HG02884 (cell line): Measurements from ENCODE around the gene GFRA1.

Experiments
- ATAC-seq: cut with Tn5 transposase; IDR thresholded peaks from one replicate; pipeline ENCODE4 v1.9.1; 2021; ENCODE audit warnings: mild to moderate bottlenecking, moderate library complexity; ENCODE audit not compliant: unreplicated experiment

GFRA1 gene

DNA sequence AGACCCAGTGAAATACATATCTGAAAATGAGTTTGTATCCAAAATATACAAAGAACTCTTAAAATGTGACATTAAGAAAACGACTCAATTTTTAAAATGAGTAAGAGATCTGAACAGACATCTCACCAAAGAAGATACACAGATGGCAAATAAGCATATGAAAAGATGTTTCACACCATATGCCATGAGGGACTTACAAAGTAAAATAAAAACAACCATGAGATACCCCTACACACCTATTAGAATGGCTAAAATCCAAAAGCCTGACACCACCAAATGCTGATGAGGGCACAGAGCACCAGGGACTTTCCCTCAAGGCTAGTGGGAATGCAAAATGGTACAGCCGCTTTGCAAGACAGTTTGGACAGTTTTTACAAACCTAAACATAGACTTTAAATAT, 27.9 kb downstream of the GFRA1 start:
- ATAC-seq: no peak

DNA sequence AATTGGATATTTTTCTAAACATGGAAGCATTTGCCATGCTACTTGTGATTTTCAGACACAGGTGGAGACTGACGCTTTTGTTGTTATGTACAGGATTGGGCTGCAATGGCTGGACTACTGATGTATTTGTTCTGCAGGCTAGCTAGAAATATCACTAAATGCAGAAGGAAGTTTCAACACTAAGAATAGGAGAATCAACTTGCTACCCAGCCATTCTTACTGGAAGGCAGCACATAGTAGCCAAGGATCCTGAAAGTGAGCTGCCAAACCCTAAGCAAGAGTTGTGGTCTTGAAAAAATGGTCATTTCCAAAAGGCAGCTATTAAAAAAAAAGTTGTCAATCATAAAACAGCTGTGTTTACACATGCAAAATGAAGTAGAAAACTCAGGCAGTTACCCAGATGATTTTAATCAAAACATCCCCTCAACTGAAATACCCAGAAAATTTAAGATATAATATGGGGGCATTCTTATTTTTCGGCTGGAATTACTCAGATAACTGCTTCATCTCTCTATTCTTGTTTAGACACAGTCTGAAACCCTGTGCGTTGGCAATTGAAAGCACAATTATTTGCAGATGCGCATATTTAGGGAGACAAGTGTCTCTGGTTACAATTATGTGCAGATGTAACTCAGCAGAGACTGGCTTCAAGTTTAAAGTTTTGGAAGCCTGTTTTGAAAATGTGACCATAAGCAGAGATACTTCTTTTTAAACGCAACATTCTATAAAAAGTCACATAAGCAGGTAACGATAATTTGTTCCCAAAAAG, 31.2 kb downstream of the GFRA1 start:
- ATAC-seq: no peak

DNA sequence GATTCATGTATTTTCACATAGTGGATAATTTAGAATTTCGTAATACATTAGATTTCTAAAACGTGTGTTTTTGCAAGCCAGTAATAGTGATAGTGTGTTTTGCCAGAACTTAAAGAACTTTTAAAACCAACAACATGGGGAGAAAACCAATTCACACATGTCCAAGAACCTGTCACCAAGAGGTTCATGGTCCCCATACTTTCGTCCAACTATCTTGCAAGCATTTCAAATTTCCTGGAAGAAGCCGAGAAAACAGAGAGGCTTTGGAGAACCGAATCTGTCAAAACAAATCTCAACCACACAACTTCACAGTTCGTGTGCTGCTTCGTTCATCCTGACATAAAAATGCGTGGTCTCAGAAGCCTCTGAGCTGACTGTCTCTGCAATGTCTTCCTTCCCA, 31.9 kb downstream of the GFRA1 start:
- ATAC-seq: no peak

DNA sequence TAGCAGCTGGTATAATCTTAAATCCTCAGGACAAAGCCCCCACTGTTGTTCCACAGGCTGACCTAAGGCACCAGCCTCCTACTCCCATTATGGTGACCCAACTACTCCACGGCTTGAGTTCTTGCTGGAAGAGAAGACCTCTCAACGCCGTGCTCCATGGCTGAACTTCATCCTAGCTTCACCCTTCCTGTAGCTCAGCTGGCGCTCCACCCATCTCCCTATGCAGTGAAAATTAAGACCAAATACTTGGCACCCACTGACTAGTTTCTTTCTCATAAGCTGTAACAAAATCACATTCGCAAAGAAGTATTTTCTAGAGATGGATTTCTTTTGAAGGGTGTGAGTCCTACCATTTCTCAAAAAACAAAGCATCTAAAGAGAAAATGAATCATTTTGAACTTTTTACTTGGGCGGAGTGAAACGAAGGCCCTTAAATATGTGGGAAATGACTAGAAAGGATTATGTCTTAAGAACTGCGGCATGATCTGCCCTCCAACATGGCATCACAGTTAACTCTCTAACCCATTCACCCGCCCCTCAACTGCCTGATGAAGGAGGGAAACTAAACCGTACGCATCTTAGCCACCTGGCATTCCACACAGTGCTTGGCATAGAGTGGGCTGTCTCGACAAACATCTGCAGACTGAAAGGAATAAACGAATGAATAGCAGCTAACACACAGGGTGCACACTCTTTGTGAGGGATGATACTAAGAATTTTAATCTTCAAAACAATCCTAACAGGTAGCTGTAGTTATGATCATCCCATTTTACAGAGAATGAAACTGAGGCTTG, 32.7 kb downstream of the GFRA1 start:
- ATAC-seq: no peak

DNA sequence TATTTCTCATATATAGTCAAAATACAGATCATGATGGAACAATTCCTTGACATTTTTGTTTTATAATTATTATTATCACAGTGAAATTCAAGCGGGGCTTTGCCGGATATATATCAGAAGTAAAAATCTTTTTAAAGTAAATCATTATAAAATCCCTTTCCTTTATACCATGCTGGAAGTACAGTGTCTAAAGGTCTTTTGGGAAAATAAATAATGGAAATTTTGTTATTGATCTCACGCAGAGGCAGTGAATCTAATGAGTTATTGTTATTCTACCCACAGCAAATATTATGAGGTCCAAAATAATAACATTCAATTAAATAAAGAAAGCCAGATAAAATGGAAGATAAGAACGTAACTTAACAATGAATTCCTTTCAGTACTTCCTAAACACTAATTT, 33.8 kb downstream of the GFRA1 start:
- ATAC-seq: no peak

DNA sequence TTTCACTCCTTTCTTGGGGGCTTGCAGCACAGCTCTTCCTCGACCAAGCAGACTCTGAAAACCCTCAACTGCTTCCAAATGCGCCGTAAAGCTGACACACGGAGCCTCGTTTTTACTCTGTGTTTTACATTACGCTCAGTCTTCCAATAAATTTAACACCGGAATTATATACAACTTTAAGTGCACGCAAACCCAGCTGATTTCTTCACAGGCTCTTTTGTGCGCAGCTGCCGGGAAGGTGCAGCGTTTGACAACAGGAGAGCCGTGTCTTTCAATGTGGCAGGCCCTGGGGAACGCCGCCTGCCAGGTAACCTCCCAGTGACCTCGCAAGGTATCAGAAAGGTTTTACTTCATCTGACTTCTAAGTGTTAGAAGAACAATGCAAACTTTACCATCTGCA, 35.0 kb downstream of the GFRA1 start:
- no peak for ATAC-seq

DNA sequence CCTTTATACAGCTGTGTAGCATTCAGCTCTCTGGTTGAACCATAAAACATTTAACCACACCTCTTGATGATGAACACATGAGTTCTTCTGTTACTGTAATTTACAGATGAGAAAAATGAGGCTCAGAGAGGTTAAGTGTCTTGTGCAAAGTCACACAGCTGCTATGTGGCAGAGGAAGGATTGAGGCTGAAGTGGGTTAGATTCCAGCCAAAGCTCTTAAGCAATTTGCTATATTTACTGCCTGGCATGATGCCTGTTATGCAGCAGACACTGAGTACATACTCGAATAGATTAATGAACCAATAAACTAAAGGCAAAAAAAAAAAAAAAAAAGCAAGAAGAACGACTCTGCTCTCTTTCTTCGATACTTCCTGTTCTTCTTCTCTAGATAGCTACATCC, 35.7 kb downstream of the GFRA1 start:
- ATAC-seq: no peak

DNA sequence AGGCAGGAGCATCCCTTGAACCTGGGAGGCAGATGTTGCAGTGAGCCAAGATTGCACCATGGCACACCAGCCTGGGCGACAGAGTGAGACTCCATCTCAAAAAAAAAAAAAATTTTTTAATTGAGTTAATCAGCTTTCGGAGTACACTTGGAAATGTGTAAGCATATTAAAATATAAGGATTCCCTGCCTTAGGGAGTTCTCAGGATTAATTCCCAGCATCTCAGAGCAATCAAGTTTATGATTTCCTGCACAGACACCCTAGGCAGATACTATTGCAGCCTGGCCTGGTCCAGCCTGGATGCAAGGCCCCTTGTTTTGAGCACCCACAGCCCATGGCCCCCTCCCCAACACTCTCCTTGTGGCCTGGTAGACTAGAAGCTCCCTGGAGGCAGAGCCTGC, 39.8 kb downstream of the GFRA1 start:
- ATAC-seq: no peak

DNA sequence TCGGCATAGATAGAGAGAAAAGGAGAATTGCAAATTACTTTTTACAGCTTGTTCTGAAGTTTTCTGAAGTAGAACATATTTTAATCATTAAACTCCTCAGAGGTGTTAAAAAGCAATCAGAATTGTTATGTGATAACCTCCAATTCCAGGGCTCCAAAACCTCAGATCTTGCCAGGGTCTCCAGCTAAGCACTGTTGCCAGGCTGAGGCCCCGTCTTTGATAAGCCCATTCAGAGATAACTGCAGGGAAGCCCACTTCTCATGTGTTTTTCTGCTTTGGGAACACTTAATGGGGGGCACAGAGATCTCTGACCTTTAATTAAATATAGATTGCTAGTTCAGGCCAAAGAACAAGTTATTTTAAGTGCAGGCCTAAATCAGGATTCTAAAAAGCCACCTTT, 40.4 kb downstream of the GFRA1 start:
- no peak for ATAC-seq

DNA sequence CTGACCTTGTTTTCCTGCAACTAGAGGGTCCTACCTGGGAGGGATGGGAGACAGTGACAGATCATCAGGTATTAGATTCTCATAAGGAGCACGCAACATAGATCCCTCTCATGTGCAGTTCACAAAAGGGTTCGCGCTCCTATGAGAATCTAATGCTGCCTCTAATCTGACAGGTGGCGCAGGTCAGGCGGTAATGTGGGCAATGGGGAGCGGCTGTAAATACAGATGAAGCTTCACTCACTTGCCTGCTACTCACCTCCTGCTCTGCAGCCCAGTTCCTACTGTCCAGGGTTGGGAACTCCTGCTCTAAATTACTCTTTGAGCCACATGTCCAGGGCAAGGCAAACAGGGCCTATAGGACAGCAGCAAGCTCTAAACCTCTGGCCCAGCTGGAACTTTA, 46.2 kb downstream of the GFRA1 start:
- no peak for ATAC-seq

DNA sequence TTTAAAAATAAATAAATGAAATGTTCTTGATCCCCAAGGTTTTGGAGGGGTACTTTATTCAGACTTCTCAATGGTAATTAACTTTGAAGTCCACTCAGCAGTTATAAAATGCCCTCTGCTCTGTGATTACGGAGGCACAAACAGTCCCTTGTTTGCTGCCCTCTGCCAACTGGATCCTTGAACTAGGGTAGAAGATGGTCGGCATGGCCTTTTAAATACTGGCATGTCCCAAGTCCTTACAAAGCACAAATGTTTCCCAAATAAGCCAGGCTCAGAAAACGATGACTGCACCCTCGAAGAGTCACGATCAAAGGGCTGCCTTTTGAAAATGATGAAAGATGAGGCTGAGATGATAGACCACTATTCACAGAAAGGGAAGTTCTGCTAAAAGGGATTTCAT, 47.0 kb downstream of the GFRA1 start:
- no peak for ATAC-seq

DNA sequence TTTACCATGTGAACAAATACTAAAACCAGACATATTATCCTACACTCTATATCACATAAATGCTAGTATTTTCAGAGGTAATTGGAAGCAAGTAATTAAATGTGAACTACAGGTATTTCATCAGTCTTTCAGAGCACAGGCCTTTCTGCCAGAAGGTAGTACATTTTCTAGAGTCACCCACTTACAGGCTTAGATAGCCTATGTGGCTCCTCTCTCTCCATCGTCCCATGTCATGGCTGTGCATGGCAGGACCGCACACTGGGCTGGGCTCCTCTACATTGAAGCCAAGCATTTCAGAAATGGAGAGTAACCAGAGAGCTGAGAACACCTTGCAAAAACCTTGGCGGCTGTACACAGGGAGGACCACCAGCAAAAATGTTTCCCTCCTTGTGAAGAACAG, 49.7 kb downstream of the GFRA1 start:
- no peak for ATAC-seq

DNA sequence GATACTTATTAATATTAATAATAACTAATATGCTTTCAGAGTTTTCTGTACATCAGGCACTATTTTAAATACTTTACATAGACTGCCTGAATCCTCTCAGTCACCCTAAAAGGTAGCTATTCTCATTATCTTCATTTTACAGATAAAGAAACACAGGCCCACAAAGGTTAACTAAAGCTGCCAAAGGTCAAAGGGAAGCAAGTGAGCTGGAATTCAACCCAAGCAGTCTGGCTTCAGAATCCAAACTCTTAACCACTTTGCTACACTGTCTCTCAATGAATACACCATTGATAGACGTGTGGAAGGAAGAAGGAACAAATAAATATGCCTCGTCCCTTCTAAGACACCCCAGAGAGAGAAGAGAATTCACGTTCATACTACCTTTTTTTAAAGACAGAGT, 52.0 kb downstream of the GFRA1 start:
- ATAC-seq: no peak

DNA sequence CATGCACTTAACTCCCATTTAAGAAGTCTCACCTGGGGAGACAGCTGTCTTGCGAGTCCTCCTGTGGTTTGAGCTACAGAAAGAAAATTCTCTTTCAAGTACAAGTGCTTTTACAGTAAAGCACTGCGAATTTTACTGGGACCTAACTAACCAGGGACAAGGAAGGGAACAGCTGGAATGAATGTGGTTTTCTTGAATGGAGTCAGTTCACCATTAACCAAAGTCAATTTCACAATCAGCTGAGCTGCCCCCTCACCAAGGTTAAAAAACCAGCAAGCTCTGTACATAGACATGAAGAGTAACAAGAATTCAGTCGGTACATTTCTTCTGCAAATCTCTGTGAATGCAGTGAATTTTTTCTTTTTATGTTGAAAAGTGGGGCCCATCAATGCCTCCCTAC, 56.3 kb downstream of the GFRA1 start:
- ATAC-seq: no peak

DNA sequence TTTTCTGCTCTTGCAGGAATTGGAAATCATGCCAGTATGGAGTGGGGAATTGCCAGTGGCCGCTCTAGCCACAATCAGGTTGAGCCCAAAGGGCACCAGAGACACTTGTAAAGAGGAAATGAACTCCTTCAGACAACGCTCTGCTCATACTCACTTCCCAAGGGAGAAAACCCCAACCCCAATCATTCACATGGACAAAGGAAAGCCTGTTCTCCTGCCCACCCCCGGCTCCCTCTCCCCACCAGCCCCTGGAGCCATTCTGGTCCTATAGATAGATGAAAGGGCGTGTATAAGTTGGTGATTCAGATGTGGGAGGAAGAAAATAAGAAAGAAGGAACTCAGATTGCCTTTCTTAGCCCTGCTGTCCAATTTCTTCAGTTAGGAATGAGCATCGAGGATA, 57.4 kb downstream of the GFRA1 start:
- ATAC-seq: no peak

DNA sequence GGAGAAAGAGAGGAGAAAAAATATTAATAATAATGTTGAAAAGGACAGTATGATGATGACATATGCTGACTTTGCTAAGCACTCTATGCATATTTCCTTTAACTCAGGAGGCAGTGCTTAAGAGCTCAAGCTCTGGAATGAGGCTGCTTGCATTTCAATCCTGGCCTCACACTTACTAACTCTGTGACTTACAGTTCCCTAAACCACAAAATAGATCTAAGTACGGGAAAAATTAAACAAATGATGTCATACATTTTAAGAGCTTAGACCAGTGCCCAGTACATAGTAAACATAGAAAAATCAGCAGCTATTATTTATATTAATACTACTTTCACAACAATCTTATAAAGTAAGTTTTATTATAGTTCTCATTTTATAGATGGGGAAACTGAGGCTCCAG, 61.3 kb downstream of the GFRA1 start:
- no peak for ATAC-seq

DNA sequence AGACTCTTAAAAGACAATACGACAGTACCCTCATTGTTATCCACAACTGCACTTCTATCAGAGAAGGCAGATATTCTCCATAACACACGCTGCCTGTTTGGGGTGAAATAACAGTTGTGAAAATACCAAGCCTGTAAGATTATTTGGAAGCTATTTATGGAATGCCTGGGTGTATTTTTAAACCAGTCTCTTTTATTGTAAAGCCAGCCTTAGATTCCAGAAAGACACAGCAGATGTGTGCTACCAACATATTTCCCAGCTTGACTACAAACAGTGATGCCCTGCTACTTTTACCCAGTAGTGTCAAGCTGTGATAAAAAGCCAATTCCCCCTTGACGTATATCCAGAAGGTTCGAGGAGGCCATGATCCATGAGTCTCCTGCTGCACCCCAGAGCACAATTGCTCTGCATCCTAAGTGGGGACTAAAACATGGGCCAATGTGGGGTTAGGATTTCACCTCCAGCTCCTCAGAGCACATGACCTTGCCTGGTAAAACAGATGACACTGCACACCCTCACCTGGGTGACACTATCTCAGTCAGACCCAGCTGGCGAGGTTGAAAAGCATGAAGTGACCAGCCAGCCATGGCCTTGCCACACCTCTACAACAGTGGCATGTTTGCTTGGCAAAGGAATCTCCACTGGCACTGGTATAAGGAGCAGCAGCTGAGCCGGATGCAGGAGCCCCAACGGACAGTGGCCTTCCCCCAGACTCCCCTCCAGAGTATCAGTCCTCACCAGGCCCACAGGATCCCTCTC, 62.2 kb downstream of the GFRA1 start:
- no peak for ATAC-seq

DNA sequence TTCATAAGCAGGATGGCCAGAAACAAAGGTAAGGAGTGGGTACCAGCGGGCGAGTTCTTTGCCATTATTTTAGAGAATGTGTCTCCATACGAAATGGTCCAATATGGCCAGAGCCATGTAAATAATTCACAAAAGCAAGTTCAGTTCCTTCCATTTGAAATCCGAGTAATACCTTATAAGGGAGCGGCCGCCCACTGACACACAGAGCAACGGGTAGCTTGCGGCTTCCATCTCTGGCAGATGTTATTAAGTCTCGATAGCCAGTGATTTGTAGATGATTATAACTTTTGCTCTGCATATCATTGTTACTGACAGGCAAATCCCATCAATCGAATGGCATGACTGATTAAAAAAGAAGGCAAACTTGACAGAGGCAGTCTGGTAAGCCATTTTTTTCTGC, 63.2 kb downstream of the GFRA1 start:
- no peak for ATAC-seq

DNA sequence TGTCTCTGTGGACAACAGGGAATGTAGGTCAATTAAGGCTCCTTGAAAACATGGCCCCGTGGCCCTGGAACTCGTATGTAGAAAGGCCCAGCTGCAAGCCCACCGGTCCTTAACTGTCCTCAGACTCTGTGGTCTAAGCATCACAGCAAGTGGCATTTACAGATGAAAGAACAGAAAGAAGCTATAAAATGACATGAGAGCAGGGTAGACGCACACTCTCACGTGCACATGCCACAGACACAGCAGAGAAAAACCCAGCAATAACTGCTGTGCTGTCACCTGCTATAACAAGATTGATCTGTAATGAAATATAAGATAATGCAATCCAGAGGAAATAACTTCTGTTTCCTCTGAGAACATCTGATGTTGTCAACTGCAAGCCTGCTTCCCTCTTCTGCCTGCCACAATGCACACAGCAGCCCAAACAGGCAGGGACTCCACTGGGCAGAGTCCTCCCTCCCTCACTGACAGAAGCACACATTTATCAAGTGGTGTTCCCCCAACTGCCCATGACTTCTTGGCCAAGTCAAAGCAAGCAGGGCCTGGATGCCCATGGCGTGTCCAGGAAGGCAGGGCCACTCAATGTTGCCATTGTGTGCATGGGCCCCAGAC, 63.9 kb downstream of the GFRA1 start:
- ATAC-seq: no peak

DNA sequence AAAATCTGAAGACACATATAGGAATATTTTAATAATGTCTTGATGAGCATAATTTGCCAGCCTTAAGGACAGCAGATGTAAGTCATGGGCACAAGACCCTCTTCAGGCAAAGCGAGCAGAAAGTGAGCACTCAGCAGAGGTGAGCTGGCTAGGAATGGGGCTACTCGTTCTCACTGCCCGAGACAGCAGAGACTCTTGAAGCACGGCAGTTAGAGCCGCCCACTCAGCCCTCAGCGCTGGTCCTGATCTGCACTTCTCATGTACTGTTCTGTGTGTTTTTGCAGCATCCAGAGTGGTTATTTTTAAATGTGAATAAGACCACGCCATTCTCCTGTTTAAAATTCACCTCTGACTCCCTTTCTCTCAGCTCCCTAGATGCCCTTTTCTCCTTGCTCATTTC, 65.3 kb downstream of the GFRA1 start:
- no peak for ATAC-seq

DNA sequence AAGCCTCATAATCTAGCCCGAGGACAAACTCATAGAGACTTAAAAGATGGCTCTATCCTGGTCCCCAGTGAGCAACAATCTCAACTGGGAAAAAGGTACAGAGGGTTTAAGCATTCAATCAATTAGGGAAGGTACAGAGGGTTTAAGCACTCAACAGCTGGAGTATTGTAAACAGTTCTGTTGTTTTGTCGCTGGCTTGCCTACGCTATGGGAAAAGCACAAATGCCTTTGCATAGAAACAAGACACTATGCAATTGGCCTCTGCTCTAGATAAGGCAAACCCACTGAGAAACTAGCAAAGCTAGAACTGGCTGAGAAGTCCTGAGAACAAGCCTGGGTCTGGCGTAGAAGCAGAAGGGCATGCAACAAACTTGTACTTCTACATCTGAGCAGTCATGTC, 69.3 kb downstream of the GFRA1 start:
- no peak for ATAC-seq
